Activated CD4-positive, CD25-positive, alpha-beta regulatory T cell treated with anti-CD3 and anti-CD28 coated beads, Interleukin-2, amount 50 U/mL, for 24 hours (primary cell): ENCODE measurements around the gene HLA-DQB1.
"Not testable (repeated sequence)": the region's sequence is repeated elsewhere in the genome, so short reads cannot be mapped to it uniquely, and the experiment has no call there.

Source experiments
- ATAC-seq, 2 donors: fragments of 150-1000 bp; cut with Tn5 transposase; one replicate each; pipeline ENCODE4 v1.10.0; 2021; ENCODE audit warnings: mild to moderate bottlenecking in 1 of 2, moderate library complexity in 1 of 2

The HLA-DQB1 gene

DNA sequence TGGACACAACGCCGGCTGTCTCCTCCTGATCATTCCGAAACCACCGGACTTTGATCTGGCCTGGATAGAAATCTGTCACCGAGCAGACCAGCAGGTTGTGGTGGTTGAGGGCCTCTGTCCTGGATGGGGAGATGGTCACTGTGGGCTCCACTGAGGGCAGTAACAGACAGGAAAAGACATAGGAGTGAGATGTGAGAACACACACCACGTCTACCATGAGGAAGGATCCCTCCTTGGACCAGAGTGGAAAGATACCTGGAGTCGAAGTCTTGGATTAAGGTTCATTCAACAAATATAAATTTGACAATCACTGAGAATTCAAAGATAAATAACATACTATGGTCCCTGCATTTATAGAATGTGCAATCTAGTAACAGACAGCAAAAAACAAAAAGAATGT, 4.4 kb downstream of the HLA-DQB1 start:
- no peak for ATAC-seq

- no peak for ATAC-seq
These were observed 6.4 kb downstream of the HLA-DQB1 start for GRCh38 chr6:32659856-32660595.

DNA sequence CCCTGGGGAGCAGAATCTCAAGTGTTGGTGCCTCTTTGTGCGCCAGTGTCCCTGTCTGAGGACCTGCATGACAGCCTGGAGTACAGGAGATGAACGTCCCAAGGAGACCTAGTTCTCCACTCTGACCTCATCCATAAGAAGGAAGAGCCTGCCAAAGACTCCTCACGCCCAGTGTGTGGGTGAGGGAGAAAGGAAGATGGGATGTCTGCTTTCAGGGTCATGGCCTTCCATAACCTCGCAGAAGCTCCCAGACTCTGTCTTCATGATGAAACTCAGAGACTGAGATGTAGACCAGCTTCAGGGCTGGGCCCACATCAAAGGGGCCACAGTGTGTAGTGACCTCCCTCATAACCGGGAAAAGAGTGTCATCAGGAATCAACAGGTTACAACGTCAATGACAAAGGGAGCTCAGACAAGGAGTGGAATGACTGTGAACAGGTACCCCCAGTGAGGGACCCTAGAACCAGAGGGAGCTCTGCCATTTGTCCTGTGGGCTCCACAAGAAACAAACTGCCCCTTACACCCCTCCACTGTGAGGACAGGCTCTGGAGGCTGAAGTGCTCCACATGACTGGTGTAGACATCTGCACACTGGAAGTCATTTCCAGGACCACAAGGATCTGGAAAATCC, 8.1 kb downstream of the HLA-DQB1 start:
- ATAC-seq: no peak

DNA sequence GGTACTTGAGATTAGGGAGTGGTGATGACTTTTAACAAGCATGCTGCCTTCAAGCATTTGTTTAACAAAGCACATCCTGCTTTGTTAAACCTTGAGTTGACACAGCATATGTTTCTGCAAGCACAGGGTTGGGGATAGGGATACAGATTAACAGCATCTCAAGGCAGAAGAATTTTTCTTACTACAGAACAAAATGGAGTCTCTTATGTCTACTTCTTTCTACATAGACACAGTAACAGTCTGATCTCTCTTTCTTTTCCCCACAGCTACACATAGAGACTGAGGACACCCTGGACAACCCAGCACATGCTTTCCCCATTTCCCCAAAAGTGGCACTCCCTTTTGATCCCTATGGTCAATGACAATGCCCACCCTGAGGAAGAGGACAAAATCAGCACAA, 8.6 kb downstream of the HLA-DQB1 start:
- not testable (repeated sequence) for ATAC-seq

DNA sequence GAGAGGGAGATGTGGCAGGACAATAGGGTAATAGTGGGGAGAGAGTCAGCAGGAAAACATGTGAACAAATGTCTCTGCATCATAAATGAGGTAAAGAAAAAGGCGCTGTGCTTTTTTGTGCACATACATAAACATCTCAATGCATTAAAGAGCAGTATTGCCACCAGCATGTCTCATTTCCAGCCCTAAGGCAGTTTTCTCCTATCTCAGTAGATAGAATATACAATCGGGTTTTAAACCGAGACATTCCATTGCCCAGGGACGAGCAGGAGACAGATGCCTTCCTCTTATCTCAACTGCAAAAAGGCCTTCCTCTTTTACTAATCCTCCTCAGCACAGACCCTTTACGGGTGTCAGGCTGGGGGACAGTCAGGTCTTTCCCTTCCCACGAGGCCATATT, 9.1 kb downstream of the HLA-DQB1 start:
- ATAC-seq: not testable (repeated sequence)

- no peak for ATAC-seq
These were observed 11.2 kb downstream of the HLA-DQB1 start for GRCh38 chr6:32655203-32655710.

DNA sequence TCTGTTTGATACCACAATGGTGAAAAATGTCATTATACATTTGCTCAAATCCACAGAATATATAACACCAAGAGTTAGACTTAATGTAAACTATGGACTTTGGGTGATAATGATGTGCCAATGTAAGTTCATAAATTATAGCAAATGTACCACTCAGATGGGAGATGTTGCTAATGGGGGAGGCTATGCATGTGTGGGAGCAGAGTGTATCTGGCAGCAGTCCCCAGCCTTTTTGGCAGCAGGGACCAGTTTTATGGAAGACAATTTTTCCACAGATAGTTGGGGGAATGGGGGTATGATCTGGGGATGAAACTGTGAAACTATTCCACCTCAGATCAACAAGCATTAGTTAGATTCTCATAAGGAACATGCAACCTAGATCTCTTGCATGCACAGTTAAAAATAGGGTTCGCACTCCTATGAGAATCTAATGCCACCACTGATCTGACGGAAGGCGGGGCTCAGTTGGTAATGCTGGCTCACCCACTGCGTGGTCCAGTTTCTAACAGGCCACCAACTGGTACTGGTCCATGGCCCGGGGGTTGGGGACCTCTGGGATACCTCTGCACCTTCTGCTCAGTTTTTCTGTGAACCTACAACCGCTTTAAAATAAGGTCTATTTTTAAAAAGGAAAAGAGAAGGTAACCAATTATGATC, 21.3 kb downstream of the HLA-DQB1 start:
- no peak for ATAC-seq

- no peak for ATAC-seq
These were observed 22.6 kb downstream of the HLA-DQB1 start for GRCh38 chr6:32643904-32644303.

GRCh38 chr6:32642720-32643106, 23.7 kb downstream of the HLA-DQB1 start:
- ATAC-seq: no peak

GRCh38 chr6:32641785-32642719, 24.4 kb downstream of the HLA-DQB1 start:
- peak in 1 of 2 donors; percentile 10 for ATAC-seq

DNA sequence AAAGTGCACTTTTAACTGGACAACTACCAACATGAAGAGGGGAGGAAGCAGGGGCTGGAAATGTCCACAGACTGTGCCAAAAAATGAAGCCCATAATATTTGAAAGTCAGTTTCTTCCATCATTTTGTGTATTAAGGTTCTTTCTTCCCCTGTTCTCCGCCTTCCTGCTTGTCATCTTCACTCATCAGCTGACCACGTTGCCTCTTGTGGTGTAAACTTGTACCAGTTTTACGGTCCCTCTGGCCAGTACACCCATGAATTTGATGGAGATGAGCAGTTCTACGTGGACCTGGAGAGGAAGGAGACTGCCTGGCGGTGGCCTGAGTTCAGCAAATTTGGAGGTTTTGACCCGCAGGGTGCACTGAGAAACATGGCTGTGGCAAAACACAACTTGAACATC, 25.3 kb downstream of the HLA-DQB1 start:
- no peak for ATAC-seq

DNA sequence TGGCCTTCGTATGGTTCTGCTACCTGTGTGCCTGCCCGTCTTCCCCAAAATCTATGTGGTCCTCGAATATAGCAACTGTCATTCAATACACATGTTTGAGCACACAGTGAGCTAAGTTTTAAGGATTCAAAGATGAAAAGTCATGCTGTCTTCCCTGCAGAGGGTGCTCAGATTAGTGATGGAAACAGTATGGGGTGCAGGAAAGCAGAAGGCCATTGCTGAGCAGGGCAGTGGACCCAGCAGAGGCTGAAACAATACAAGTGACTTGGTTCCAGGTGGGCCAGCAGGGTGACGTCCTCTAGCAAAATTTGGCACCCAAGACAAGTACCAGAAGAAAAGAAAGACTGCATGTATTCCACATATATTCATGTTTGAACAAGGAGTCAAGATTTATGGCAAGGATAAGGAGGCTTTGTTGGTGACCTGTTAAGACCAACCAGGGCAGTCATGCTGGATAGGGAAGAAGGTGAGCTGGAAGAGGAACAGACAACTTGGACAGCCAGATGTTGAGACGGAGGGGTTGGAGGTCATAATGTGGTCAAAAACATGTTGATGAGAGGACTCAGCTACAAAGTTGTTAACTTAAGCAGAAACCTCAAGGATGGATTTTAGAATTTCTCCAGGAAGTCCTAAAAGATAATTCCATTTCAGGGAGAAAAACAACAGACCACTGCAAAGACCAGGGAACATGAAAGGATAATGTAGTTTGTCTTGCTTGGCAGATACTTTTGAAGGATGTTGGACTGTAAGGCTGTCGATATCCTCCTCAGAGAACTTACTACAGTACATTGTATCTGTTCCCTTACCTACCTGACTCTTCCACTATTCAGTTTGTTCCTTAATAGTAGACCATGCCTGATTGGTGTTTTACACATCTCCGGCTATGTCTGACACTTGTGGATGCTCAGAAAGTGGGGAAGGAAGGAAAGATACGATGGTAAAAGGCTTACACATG, 26.7 kb downstream of the HLA-DQB1 start:
- ATAC-seq: no peak

DNA sequence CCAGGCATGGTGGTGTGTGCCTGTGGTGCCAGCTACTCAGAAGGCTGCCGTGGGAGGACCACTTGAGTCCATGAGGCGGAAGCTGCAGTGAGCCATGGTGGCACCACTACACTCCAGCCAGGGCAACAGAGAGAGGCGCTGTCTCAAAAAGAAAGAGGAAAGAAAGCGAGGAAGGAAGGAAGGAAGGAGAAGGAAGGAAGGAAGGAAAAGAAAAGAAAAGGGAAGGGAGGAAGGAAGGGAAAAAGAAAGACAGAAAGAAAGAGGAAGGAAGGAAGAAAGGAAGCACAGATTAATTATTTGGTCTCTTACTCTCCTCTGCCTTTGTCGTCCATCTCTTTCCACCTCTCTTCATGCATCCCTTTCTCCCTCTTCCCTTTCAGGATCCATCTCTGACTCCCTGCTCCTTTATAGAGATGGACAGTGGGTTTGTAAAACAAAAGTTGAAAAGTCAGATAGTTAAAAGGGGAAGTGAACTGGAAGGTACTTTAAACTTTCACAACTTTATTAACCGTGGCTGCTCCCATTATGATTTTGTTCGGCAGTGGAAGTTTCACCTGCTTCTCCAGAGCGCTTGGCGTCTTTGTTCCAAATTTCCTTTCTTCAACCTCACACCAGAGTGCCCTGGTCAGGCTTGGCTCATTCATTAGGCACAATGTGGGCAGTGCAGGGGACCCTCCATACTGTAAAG, 27.8 kb downstream of the HLA-DQB1 start:
- no peak for ATAC-seq

- no peak for ATAC-seq
These were observed 28.6 kb downstream of the HLA-DQB1 start for GRCh38 chr6:32637883-32638282.

DNA sequence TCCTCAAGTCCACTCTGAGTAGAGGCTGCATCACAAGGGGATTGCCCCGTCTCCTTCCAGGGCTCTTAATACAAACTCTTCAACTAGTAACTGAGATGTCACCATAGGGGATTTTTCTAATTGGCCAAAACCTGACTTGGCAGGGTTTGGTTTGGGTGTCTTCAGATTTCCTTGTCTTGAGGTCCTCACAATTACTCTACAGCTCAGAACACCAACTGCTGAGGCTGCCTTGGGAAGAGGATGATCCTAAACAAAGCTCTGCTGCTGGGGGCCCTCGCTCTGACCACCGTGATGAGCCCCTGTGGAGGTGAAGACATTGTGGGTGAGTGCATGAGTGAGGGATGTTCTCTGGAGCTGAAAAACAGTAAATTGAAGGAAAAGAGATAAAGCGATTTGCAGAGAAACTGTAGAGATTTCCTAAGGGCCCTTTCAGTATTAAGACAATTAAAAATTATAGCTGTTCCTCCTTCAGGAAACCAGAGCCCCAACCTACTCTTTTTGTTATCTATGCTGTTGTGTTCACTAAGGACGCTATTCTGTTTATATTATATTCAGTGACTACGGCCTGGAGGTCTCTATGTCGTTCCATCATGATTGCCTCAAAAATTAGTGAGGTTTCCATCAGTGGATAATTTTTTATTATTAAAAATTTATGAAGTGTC, 29.1 kb downstream of the HLA-DQB1 start, which contains the start of gene HLA-DQA1:
HLA-DQA1 (plus strand) TSS at position 188 of the 662 bp plus-strand sequence; CDS start at position 241, 53 bp downstream.
- peak; percentile 82 to 85 for ATAC-seq

DNA sequence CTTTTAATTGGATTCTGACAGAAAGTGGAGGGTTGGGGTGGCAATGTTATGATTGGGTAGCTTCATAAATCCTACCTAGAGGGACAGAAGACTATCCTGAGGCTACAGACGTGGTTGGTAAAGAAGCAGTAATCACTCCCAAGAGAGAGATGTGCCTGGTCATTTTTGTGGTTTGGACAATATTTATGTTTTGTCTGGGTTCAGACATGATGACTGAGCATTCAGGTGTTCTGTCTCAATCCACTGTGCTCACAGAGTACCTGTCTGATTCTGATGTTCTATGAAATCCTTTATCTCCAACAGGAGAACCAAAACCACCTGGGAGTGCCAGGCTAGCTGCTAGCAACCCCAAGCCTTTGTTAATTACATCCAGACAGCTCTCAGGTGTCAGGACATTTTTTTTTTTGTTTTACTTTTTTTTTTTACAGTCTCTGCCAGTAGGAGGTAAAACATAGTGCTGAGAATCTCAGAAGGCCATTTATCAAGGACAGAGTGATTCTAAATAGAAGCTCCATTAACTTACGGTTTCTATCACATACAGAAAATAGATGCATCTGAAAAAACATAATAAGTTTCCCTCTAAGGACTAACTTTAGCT, 30.8 kb downstream of the HLA-DQB1 start:
- no peak for ATAC-seq

DNA sequence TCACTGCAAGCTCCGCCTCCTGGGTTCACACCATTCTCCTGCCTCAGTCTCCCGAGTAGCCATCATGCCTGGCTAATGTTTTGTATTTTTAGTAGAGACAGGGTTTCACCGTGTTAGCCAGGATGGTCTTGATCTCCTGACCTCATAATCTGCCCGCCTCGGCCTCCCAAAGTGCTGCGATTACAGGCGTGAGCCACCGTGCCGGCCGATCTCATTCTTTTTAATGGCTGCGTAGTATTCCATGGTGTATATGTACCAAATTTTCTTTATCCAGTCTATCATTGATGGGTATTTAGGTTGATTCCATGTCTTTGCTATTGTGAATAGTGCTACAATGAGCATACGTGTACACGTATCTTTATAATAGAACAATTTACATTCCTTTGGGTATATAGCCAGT, 36.7 kb downstream of the HLA-DQB1 start:
- ATAC-seq: not testable (repeated sequence)

DNA sequence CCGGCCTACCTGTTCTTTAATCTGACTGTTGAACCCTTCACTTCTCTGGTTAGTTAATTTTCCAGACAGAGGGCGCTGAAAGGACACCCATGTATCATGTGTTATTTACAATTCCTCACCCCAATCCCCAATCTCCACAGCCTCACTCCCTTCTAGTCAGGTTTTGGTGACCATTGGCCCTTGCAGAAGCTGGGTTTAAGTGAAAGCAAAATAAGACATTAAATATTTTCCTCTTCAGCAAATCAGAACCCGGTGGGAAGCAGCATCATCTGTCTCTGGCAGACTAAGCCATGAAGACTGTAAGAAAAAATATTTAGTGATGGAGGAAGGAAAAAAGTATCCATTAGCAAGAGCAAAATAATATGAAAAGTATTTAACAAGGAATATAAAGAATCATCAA, 38.6 kb downstream of the HLA-DQB1 start:
- peak in 1 of 2 donors; percentile 24 for ATAC-seq

DNA sequence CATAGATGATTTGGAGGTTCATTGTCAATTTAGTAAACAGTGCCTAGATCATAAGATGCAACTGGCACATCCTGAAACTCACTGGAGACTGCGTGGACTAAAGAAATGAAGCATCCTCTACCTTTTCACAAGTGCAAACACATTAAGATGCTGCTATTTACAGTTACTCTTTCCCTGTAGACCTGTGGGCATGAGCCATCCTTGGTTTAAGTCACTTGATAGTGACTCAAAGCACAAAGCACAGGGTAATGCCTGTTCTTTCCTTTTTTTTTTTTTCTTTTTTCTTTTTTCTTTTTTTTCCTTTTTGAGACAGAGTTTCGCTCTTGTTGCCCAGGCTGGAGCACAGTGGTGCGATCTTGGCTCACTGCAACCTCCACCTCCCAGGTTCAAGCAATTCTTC, 39.2 kb downstream of the HLA-DQB1 start:
- peak in 1 of 2 donors; percentile 34 for ATAC-seq

DNA sequence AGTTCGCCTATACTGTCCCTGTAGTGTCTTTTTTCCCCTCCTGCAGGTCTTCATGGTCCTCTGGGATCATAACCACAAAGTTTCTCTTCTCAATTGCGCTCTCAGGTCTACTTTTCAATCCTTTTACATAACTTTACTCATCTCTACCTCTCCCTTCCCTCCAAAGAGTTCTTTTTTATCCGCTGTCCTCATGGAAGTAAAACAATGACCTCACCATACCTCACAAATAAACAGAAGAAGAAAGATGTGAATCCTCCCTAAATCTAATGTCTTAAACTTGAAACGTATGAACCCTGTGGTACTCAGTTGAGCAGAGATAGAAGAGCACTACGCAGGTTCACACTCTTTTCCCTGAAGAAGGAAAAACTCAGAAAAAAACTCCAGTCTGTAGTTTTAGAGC, 41.3 kb downstream of the HLA-DQB1 start:
- no peak for ATAC-seq
